ENCODE data around the gene SERPINB6.
"Not testable (repeated sequence)": the region's sequence is repeated elsewhere in the genome, so short reads cannot be mapped to it uniquely, and the experiment has no call there.

SERPINB6 gene

DNA sequence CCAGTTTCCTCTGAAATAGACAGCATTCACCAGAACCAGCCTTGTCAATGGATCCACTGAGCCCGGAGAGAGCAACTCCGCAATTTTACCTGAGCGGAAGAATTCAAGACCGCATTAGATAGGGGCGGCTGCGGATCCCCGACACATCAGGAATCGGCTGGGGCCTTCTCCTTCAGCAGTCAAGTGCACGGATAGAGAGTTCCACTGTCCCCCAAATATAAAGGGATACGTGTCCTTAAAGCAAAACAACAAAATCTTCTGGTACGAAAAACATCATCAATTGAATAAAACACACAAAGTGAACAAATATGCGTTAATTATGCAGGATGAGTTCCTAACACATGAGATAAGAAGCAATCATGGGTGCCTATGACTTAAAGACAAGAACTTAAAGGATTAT lies 18.3 kb downstream of the SERPINB6 start:
- DNase-seq = no peak

DNA sequence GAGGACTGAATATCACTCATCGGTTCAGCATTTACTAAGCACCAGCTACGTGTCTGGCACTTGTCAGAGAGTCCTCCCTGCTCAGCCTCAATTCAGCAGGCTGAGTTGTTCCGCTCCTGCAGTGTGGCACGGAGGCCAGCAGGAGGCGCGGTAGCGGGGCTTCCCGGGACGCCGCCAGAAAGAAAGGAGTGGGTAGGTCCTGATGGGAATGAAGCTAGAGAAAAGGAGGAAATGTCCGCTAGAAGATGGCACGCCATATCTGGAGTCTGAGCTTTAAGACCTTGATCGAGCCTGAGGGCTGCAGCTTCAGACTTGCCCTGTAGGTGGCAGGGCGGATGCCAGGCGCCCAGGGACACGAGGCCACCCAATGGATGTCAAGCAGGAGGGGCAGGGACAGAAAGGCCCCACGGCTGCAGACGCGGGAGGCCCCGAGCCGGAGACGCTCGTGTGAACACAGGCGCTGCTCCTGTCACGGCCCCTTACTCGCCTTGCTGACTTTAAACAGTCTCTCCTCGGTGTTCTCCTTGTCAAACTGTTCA lies 18.7 kb downstream of the SERPINB6 start:
- peak; percentile 58 for DNase-seq

DNA sequence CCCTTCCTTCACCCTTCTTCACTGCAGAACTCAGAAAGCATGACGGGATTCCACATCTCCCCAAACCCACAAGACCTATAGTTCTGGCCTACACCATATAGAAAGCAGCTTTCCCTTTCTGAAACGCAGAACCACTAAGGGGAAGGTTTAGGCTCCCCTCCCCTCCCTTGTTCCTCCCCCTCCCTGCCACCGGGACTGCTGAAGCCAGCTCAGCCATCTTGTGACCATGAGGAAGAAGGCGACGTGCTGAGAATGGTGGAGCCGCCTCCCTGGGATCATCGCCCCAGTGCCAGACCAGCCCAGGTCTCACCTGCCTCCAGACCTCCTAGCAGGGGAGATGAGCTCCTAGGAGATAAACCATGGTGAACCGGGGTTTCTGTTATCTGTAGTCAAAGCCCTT lies 19.6 kb downstream of the SERPINB6 start:
- no peak for DNase-seq

DNA sequence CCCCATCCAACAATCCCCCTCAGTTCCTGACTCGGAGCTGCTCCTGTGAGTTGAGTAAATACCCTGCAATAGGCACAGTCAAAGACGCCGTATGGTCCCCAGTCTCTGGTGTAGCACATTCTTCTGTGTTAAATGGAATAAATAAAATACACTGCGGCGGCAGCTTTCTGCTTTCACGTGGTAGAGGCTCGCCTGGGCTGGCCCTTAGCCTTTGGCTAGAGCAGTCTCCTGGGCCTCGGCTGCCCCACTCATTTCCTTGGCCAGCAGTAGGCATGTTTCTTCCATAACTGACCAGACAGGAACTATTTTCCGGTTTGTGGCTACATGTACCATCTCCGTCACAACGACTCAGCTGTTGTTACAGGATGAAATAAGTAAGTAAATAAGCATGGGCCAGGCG lies 20.7 kb downstream of the SERPINB6 start:
- DNase-seq = no peak

DNA sequence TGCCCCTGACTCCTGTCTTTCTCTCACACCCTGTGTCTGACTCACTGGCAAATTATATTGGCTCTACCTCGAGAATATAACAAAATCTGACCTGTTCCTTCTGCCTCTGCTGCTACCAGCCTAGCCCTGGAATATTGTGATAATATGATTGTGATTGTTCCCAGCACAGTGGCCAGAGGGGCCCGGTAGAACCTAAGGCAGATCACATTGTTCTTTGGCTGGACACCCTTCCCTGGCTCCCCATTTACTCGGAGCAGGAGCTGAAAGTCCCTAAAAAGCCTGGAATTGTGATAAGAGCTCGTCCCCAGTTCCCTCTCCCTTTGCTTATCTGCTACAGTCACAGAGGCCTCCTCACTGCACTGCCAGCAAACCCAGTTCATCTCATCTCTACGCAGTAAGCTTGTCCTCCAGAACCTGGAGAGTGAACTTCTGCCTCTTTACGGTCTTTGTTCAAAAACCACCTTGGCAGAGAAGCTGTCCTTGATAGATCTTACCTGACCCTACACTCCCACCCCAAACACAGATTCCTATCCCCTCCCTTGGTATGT lies 21.8 kb downstream of the SERPINB6 start:
- DNase-seq = no peak

DNA sequence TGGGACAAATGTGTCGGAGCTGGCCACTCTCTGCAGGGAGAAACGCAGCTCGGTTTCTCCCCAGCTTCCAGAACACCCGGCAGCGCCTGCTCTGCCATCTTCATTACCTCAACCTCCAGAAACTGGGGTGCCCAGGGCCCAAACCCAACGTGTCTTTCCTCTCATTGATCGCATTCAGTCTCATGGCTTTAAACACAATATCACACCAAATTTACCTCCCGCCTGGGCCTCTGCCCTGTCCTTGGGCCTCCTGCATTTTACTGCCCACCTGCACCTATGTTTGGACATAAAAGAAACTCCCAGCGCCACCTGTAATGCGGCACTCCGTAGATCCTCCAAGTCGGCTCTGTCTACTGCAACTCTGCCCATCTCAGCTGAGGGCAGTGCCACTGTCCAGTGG lies 22.2 kb downstream of the SERPINB6 start:
- no peak for DNase-seq

DNA sequence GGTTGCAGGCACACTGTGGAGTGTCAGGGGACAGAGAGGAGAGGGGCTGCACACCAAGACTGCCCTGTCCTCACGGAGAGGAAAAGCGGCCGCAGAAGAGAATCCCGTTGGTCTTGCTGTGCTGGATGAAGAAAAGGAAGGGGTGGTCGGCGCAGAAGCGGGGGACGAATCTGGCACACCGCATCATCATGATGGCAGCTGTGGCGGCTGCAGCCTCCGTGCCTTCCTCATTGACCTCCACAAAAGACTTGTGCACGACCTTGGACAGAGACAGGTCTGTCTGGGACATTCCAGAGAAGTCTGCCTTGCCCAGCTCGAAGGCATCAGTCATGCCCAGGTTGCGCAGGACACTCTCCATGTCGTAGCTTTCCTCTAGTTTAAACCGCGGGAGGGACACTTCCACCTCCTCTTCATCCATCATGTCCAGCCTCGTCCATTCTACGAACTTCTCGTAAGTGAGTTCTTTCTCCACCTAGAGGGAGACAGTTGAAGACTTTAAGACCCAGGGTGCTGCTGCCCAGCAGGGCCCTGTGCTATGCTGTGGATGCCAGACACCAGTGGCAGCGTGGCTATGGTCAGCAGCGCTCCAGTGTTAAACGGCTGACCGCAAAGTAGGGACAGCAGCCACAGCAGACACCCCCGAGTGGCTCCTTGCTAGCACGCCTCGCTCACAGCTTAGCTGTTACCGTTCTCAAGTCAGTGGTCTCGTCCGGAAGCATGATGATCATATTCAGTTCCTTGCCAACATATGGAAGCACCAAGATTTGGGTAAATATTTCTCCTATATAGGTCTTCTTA lies 22.9 kb downstream of the SERPINB6 start:
- DNase-seq = no peak

DNA sequence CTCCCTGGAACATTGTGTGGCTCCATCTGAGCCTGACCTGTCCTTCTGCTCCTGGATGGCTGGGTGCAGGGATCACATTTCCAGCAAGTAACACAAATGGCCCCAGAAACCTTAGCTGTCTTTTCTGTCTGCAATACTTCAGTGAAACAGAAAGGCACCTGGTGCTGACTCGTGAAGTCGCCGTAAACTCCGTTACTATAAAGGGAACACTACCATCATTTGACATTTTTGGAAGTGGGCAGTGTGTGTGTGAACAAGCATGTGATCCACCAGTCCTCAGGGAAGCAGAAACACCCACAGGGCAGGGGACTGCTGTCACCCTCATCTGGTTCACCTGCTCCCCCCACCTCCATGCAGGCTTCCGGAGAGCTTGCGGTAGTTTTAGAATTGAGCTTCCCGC lies 23.9 kb downstream of the SERPINB6 start:
- DNase-seq = no peak

DNA sequence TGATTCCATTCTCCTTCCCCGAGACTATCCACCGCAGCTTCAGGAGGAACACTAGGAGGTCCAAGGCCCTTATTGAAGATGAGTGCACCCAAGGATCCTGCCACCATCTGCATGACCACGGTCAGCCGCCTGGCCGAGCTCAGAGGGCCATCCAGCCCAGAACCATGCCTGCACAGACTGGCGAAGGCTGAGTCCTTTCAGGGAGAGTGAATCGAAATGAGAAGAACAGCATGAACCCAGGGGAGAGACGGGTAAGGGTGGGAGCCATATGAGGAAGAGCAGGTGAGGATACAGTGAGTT lies 26.3 kb downstream of the SERPINB6 start:
- no peak for DNase-seq

DNA sequence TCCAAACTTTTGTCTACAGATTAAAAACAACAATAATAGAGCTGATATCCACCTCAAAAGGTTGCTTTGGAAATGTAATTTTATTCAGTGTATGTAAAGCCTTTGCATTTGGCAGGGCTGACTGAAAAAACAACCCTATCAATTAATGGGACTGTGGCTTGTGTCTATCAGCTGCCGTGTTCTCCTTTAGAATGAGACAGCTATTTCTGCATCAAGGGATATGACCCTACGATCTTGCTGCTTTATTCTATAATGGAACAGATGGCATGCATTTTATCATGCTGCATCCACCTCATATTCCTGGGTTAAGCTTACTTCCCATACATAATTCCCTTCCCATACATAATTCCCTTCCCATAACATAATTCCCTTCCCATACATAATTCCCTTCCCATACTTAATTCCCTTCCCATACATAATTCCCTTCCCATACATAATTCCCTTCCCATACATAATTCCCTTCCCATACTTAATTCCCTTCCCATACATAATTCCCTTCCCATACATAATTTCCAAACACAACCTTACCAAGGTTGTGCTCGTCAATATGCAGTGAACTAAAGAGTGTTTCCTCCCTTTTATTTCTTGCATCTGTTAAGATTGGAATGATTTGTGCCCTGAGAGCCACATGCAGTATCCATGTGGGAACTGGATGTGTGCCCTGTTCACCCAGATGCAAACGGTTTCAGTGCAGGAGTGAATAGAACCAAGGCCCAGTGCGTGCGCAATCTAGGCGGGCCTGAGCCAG lies 26.8 kb downstream of the SERPINB6 start:
- DNase-seq = no peak

DNA sequence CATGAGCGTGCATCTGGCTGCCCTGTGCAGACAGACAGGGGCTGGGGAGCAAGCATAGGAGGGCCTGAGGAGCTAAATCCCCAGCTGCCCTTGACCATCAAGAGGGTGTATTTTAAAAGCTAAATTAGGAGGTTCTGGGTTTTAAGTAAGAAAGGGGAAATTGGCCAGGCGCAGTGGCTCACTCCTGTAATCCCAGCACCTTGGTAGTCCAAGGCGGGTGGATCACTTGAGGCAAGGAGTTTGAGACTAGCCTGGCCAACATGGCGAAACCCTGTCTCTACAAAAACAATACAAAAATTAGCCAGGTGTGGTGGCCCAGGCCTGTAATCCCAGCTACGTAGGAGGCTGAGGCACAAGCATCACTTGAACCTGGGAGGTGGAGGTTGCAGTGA lies 27.8 kb downstream of the SERPINB6 start:
- DNase-seq = no peak

DNA sequence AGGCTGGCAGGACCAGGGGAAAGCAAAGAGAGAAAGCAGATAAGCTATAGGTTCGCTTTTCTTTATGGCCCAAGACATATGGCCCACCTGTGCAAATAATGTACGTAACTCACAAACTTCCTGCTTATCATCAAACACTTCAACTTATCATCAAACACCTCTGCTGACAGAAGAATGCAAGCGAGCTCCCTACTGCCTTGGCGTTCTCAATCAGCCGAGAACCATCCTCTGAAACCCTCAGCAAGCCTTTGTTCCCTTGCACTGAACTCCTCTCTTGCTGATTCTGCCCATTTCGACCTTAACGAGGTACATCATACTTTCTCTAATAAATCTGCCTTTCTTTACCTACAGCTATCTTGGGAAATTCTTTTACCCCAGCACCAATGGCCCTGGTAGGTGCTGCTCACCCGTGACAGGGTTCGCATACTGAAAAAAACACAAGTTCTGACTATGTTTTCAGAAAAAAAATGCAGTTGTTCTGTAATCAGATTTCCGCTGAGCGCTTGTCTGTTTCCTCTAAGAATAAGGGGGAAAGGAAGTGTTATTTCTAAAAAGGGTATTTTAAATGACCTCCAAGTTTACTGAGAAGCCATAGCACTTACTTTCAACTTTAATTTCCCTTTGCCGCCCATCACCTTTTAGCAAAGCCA lies 28.3 kb downstream of the SERPINB6 start:
- no peak for DNase-seq

DNA sequence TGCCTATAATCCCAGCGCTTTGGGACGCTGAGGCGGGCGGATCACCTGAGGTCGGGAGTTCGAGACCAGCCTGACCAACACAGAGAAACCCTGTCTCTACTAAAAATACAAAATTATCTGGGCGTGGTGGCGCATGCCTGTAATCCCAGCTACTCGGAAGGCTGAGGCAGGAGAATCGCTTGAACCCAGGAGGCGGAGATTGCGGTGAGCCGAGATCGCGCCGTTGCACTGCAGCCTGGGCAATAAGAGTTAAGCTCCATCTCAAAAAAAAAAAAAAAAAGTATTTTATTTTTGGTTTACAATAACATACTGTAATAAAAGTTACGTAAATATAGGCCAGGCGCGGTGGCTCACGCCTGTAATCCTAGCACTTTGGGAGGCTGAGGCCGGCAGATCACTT lies 29.3 kb downstream of the SERPINB6 start:
- not testable (repeated sequence) for DNase-seq

DNA sequence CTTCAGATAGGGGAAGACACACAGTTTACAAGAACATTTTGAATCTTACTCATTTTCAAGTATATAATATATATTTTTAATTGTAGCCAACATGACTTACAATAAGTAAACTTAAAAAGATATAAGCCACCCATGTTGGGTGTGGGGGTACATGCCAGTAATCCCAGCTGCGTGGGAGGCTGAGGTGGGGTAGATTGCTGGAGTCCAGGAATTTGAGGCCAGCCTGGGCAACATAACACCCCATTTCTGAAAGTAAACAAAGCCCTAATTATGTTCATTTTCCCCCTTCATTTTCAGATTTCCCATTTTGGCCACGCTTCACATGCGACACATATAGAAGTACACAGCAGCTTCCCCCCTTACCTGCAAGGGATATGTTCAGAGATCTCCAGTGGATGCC lies 30.5 kb downstream of the SERPINB6 start:
- DNase-seq = no peak

DNA sequence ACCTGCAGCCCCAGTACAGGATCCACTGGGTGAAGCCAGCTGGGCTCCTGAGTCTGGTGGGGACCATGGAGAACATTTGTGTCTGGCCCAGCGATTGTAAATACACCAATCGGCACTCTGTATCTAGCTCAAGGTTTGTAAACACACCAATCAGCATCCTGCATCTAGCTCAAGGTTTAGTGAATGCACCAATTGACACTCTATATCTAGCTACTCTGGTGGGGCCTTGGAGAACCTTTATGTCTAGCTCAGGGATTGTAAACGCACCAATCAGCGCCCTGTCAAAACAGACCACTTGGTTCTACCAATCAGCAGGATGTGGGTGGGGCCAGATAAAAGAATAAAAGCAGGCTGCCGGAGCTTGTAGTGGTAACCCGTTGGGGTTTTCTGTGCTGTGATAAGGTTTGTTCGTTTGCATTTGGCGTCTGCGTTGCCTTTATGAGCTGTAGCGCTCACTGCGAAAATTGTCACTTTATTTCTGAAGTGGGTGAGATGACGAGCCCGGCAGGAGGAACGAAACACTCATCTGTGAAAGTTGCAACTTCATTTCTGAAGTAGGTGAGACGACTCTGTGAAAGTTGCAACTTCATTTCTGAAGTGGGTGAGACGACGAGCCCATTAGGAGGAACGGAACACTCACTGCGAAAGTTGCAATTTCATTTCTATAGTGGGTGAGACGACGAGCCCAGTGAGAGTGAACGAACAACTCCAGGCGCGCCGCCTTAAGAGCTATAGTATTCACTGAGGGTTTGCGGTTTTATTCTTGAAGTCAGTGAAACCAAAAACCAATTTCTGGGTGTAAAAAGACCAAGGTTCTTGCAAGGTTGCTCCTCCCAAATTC lies 31.1 kb downstream of the SERPINB6 start:
- DNase-seq = peak; percentile 75

DNA sequence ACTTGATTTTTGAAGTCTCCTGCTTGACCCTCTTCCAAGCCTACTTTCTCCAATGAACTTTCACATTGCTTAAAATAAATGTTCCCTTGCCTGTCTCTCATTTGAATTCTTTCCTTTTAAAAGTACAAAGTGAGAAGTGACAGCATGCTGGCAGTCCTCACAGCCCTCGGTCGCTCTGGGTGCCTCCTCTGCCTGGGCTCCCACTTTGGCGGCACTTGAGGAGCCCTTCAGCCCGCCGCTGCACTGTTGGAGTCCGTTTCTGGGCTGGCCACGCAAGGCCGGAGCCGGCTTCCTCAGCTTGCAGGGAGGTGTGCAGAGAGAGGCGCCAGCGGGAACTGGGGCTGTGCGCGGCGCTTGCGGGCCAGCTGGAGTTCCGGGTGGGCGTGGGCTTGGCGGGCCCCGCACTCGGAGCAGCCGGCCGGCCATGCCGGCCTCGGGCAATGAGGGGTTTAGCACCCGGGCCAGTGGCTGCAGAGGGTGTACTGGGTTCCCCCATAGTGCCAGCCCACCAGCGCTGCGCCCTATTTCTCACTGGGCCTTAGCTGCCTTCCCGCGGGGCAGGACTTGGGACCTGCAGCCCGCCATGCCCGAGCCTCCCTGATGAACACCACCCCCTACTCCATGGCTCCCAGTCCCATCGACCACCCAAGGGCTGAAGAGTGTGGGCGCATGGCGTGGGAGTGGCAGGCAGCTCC lies 31.9 kb downstream of the SERPINB6 start:
- no peak for DNase-seq

DNA sequence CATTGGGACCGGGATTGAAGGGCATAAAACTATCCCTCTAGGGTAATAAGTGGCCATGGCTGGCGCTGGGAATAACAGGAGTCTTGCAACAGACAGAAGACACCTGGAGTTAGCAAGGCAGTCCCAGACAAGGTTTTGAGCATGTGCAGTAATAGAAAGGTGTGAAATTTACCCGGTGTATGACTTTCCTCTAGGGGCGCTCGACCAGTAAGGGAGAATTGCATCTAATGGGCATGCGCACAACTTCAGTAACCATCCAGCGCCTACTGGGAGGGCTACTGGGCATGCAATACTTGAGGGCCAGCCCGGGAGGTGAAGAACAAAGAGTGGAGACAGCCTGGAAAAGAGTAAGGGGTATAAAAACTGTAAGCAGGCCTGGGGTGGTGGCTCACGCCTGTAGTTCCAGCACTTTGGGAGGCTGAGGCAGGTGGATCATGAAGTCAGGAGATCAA lies 32.7 kb downstream of the SERPINB6 start:
- DNase-seq = no peak

DNA sequence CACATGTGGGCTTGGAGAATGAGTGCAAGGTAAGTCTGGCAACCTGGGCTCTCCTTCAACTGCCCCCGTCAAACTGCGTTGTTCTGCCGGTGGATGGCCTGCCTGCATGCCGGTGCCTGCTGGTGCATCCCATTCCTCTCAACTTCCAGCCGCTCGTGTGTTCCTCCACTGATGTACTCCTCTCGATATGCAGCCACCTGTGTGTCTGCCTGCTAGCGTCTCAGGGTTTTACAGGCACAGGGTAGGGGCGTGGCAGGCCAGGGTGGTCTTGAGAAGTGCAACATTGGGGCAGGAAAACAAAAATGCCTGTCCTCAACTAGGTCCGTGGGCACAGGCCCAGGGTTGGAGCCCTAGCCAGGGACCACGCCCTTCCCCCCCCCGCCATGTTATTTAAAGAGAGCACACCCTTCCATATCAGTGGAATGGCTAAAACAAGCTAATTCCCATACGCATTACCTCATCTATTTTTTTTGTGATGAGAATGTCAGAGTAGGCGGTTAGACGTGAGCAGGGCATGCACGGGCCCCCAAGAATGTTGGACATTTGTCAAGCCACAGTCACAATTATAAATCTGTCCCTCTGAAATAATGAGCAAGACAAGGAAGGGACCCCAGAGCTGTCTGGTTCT lies 33.2 kb downstream of the SERPINB6 start:
- no peak for DNase-seq

DNA sequence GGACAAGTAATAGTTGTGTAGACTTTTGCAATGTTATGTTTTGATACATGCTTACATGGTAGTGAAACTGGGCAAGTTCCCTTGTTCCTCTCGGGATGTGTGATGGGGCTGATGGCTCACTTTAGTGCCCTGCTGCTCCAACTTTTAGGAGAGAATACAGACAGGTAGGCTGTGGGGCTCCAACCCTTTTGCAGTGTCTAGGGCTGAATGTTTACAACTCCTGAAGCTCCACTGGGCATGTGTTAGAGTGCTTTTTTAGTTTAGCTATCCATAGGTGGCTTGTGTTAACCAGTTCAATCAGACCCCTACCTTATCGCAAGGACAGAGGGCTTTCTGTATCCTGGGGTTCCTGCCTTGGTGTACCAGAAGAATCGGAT lies 33.8 kb downstream of the SERPINB6 start:
- no peak for DNase-seq

DNA sequence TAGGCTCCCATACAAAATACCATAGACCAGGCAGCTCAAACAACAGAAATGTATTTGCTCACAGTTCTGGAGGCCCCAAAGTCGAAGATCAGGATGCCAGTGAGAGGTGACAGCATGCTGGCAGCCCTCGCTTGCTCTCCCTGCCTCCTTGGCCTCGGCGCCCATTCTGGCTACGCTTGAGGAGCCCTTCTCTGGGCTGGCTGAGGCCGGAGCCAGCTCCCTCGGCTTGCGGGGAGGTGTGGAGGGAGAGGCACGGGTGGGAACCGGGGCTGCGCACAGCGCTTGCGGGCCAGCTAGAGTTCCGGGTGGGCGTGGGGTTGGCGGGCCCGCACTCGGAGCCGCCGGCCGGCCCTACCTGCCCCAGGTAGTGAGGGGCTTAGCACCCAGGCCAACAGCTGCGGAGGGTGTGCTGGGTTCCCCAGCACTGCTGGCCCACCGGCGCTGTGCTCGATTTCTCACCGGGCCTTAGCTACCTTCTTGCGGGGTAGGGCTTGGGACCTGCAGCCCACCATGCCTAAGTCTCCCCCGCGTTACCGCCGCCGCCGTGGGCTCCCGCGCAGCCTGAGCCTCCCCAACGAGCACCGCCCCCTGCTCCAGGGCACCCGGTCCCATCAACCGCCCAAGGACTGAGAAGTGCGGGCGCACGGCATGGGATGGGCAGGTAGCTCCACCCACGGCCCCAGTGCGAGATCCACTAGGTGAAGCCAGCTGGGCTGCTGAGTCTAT lies 35.6 kb downstream of the SERPINB6 start:
- no peak for DNase-seq

DNA sequence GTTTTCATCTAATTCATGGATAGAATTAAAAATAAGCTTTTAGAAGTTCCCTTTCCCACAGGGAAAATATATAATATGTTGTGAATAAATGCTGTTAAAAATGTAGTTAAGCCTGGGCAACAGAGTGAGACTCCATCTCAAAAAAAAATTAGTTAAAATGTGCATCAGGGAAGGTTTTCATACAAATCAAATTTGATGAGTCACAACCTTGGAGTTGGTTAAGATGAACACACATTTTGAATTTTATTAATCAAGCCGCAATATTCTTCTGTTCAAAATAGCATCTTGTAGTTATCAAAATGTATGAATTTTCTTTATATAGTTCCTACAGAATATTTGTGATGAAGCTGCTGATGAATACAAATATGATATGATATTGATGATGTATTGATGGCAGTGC lies 37.3 kb downstream of the SERPINB6 start:
- DNase-seq = no peak

Measured in stimulated activated CD4-positive, alpha-beta T cell treated with anti-CD3 and anti-CD28 coated beads, Interleukin-4, amount 100 ng/mL, for 1 hour (primary cell).